Measurements from ENCODE around the gene ARPC5L. TPM values are rescaled to one million over a fixed set of nuclear protein-coding genes. Genes with fewer than 3 reads are reported as not detected.
A peak's percentile ranks its signal among the peaks of the same experiment; 100 is the strongest.

ARPC5L gene
- total and polyA plus RNA-seq, 9 of the 15 experiments (the other 6 are each of a cell fraction or from before 2014, with no cell fraction given): 25.4 to 113 (median 63.8) TPM

DNA sequence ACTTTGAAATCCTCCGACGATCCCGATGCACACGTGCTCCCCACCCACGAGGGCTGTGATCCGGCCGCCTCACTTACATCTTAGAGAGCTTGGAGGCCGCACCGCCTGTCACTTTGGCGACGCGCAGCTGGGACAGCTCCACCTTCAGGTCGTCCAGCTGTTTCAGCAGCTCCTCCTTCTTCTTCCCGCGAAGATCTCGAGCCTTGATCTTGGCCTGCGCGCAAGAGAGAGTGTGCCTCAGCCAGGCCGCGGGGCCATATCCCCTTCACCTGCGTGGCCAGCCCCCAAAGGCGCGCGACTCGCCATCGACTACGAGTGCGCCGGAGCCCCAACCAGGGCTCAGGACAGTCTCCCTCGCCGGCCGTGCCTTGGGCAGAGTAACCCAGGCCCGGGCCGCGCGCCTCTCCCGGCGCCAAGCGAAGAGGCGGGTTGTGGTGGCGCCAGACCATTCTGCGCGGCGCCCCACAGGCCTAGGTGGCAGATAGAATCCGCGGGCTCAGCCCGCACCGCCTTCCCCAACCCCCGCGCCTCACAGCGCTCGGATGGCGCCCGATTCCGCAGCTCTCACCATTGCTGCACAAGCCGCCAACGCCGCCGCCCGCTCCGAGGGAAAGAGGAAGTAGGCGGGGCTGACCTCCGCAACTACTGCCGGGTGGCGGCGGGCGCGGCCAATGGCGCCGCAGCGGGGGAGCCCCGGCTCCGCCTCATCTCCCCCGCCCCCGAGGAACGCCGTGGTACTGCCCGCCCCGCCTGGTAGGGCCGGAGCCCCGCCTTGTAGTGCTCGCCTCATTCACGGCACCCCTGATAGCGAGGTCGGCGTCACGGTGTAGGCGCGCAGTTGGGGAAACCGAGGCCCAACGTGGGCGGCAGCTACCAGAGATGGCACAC lies at the start of gene ARPC5L, which contains the start of gene RPL35 (continued):
- peak; percentile 52 for TF ChIP-seq ZNF740 (CRISPR knock-in tag; IDR thresholded peaks at IDR 0.05)
- TF ChIP-seq ZNF740 (tag; IDR thresholded peaks at IDR 0.05): no peak
- TF ChIP-seq MTF1 (CRISPR knock-in tag; IDR thresholded peaks at IDR 0.05; ENCODE audit: borderline replicate concordance): no peak
- TF ChIP-seq CTCF (IDR thresholded peaks at IDR 0.05 in 2 of 3, conservative IDR thresholded peaks at IDR 0.05 in 1 of 3; ENCODE audit: insufficient read depth in 2 of 3, low read depth in 1 of 3, low read length in 3 of 3): peak; percentile 15 to 55 (median 33); a peak in 4 of 6 replicates
- TF ChIP-seq, protein P1, sequence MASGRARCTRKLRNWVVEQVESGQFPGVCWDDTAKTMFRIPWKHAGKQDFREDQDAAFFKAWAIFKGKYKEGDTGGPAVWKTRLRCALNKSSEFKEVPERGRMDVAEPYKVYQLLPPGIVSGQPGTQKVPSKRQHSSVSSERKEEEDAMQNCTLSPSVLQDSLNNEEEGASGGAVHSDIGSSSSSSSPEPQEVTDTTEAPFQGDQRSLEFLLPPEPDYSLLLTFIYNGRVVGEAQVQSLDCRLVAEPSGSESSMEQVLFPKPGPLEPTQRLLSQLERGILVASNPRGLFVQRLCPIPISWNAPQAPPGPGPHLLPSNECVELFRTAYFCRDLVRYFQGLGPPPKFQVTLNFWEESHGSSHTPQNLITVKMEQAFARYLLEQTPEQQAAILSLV (tag; IDR thresholded peaks at IDR 0.05): no peak
- TF ChIP-seq, protein P2, sequence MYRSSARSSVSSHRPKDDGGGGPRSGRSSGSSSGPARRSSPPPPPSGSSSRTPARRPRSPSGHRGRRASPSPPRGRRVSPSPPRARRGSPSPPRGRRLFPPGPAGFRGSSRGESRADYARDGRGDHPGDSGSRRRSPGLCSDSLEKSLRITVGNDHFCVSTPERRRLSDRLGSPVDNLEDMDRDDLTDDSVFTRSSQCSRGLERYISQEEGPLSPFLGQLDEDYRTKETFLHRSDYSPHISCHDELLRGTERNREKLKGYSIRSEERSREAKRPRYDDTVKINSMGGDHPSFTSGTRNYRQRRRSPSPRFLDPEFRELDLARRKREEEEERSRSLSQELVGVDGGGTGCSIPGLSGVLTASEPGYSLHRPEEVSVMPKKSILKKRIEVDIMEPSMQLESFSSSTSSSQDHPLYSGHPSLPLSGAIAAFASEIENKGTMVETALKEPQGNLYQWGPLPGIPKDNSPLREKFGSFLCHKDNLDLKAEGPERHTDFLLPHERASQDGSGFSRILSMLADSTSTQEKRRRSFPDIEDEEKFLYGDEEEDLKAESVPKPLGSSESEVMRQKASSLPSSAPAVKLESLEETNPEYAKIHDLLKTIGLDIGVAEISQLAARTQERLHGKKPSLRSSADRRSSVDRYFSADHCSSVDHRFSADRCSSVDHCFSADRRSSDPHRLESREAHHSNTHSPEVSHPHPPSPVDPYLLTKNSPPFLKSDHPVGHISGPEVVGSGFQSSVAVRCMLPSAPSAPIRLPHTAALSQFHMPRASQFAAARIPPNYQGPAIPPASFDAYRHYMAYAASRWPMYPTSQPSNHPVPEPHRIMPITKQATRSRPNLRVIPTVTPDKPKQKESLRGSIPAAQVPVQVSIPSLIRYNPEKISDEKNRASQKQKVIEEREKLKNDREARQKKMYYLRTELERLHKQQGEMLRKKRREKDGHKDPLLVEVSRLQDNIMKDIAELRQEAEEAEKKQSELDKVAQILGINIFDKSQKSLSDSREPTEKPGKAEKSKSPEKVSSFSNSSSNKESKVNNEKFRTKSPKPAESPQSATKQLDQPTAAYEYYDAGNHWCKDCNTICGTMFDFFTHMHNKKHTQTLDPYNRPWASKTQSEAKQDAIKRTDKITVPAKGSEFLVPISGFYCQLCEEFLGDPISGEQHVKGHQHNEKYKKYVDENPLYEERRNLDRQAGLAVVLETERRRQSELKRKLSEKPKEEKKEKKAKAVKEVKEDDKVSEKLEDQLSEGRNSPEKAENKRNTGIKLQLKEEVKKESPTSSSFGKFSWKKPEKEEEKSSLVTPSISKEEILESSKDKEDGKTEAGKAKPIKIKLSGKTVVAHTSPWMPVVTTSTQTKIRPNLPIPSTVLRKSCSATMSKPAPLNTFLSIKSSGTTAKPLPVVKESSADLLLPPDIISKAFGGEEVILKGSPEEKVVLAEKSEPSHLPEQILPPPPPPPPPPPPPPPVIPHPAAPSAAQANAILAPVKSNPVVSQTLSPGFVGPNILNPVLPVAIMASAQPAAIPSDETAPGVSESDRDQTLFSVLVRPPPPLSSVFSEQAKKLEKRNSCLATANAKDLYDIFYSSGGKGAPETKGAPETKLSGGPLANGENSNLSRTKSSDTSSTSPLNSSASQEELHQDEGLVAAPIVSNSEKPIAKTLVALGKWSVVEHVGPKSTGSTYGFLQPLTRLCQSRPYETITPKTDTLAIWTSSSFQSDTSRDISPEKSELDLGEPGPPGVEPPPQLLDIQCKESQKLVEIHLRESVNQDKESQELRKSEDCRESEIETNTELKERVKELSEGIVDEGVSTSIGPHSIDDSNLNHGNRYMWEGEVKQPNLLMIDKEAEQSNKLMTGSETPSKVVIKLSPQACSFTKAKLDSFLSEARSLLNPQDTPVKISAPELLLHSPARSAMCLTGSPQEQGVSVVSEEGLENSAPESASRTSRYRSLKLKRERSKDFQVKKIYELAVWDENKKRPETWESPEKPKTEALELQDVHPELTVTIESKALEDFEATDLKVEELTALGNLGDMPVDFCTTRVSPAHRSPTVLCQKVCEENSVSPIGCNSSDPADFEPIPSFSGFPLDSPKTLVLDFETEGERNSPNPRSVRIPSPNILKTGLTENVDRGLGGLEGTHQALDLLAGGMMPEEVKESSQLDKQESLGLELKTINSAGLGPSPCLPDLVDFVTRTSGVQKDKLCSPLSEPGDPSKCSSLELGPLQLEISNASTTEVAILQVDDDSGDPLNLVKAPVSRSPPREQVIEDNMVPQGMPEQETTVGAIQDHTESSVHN (IDR thresholded peaks at IDR 0.05; ENCODE audit: borderline replicate concordance in 1 of 2, low read depth in 1 of 2): peak in 1 of 2 experiments; percentile 92; a peak in 2 of 4 replicates
- TF ChIP-seq CHD1 (IDR thresholded peaks at IDR 0.05; ENCODE audit: low read length): peak; percentile 53
- peak; percentile 7; the same call in 1 of the 2 replicates for TF ChIP-seq FOXP1 (CRISPR knock-in tag; IDR thresholded peaks at IDR 0.05)
- TF ChIP-seq SUPT5H (IDR thresholded peaks at IDR 0.05): peak; percentile 97
- TF ChIP-seq LCOR (CRISPR knock-in tag; IDR thresholded peaks at IDR 0.05): peak; percentile 54; the same call in 1 of the 2 replicates
- peak; percentile 44 to 99; a peak in 2 of 4 replicates for TF ChIP-seq FOXK2 (conservative IDR thresholded peaks at IDR 0.05 in 1 of 2, IDR thresholded peaks at IDR 0.05 in 1 of 2; ENCODE audit: low read depth in 2 of 2)
- peak; percentile 96 for TF ChIP-seq U2AF1 (optimal IDR thresholded peaks at IDR 0.05; ENCODE audit: low read depth, low read length)
